GM11168 (cell line): ENCODE measurements around the gene BMP7.

Source experiments
- in situ Hi-C: fragments of 300-500 bp; cut with MboI; formaldehyde crosslinking; loops from one replicate; pipeline ENCODE4 v1.12.0; 2022; ENCODE audit warnings: low sequenced_read_pairs; ENCODE audit not compliant: unreplicated experiment

Gene BMP7

DNA sequence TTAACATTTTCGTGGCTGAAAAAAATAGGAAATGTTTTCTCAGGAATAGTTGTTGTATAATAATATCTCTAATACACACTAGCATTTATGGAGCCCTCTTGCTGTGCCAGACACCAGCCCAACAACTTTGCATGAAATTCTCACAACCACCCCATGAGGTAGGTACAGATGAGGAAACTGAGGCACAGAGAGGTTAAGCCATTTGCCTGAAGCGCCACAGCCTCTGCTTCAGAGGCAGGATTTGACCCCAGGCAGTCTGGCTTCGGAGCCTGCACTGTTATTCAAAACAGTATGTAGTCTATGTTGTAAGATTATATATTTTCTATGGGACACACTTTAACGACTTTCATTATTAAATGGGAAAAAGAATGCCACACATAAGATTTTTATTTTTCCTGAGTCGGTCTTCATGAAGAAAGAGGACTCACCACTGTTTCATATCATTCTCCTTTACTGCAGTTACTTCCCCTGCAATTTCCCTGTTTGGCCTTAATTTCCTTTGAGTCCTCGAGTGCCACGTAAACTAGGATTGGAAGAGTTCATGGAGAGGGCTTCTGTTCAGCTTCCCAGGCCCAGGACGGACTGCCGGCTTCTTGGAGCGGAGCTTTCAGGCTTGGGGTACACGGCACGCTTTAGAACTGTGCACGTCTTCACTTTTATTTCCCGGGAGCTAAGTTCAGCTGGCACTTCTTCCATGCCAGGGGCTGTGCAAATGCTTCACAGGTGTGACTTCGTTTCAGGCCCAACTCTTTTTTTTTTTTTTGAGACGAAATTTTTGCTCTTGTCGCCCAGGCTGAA lies 128.0 kb downstream of the BMP7 start:
- in situ Hi-C loops = no loop called here

DNA sequence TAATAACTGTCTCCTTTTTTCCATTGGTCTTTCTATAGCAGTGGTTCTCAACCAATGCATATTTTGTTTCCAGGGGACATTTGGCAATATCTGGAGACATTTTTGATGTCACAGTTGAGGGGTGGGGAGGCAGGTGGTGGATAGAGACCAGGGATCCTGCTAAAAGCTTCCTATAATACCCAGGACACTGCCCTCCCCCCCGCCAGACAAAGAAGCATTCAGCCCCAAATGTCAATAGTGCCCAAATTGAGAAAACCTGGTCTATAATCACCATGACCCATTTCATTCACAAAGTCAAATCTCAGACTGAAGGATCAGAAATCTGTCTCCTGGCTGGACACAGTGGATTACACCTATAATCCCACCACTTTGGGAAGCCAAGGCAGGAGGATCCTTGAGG lies 128.8 kb downstream of the BMP7 start:
- in situ Hi-C loops = no loop called here

DNA sequence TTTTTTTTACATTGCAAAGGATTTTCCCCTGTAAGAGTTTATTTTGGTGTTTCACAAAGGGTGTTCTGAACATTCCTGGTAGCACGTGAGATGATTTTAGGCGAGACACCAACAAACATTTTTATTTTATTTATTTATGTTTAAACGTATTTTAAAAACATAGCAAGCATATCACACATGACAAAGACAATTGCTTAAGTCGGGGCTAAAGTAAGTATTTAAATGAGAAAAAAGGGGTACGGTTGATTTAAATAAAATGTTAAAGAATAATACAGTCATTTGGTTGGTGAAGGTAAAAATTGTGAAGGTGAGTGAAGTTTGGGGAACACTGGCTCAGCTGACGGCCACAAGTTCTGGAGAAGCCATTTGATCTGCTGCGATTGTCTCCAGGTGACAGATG lies 129.7 kb downstream of the BMP7 start:
- in situ Hi-C loops = no loop called here

DNA sequence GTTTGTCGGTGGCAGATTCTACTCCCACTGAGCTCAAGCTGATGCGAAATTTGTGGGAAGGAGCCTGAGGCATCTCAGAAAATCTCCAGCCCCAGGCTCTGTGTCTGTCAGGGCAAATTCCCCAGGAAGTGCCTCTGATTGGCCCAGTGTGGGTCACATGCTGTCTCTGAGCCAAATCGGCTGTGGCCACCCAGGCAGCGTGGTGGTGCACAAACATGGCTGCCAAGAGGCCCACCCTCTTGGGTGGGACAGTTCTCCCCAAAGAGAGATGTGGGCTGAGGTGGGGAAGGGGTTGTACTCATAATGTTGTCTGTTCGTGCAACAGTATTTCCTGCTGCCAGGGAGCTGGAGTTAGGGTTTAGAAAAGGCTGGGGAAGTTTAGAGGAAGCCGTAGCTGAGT lies 130.6 kb downstream of the BMP7 start:
- in situ Hi-C loops = no loop called here

DNA sequence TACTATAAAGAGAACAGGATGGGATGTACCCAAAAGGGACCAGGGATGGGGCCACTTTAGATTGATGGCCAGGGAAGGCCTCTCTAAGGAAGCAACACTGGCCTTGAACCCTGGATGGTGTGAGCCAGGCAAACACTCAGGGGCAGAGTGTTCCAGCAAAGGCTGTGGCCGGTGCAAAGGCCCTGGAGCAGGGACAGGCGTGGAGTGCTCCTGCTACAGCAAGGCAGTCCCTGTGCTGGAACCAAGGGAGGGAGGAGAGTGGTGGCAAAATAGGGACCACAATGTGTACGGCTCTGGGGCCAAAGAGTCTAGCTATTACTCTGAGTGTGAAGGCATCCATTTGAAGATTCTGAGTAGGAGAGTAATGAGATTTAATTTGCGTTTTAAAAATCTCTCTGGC lies 131.6 kb downstream of the BMP7 start:
- in situ Hi-C loops = no loop called here

DNA sequence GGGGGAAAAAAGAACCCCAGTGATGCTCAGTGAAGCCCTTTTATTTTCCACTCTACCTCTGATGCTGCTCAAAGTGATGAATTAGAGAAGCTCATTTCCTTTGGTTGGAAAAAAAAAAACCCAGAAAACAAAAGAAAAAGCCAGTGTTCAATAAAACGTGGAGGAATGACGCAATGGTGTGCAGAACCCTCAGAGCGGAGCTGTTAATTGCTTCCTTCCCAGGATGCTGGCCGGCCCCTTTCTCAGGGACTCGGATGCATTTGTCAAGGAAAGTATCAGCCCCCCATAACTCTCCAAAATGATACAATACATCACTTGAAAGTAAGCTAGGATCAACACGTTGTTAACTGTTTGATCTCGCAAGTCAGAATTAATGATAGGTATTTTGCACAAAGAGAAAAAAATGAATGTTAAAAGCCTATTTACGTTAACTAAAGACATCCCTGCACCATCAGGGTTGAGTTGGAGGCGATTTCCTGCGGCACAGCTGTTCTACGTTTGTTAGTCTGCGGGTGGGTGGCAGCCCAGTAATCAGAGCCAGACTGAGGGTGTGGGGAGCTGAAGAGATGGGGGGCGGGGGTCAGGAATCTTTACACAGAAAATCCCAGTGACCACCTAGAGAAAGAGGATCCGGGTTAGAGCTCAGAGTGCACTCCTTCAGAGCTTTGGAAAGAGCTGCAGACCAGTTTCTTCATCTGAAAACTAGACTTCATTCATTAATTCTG lies 132.4 kb downstream of the BMP7 start:
- in situ Hi-C loops = no loop called here

DNA sequence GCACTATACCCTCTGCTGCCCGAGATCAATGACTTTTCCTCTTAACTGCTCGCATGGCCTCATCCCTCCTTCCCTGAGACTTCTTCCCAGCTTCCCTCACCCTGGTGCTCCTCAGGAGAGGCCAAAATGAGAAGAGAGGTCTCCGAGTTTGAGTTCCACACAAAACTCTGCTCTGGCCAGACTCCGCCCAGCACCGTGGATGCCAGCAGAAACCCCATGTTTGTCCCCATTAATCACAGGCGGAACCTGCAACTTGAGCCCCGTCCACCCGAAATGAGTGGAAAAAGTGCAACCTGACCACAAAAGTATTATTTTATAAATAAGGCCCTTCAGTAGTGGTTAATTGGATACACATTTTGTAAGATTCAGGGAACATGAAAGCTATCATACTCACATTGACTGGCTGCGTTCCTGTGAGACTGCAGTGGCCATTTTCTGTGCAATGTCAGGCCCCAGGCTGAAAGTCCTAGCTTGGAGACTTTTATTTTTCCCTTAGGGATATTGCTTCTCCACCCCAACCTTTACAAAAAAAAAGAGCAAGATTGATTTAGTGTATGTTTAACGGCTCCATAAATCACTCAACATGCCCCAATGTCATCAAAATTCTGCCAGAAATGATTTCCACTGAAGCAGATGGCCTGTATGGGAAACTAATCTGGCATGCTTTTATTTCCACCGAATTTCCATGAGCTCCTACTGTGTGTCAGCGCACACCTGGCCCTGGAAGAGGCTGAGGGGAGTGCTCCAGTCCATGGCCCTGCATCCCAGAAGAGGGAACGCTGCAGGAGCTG lies 134.6 kb downstream of the BMP7 start:
- in situ Hi-C loops = no loop called here

DNA sequence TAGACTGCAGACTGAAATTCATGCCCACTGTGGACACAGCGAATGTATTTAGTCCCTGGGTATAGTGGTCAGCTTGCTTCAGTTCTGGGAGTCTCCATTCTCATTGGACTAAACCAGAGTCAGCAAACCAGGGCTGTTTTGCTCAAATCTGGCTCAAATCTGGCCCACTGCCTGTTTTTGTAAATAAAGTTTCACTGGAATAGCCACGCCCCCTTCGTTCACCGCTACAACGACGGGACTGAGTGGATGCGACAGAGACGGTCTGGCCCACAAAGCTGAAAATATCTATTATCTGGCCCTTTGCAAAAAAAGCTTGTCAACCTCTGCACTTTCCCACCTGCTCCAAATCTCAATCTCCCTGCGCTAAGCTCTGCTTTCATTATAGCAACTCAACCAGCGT lies 135.4 kb downstream of the BMP7 start:
- in situ Hi-C loops = no loop called here

DNA sequence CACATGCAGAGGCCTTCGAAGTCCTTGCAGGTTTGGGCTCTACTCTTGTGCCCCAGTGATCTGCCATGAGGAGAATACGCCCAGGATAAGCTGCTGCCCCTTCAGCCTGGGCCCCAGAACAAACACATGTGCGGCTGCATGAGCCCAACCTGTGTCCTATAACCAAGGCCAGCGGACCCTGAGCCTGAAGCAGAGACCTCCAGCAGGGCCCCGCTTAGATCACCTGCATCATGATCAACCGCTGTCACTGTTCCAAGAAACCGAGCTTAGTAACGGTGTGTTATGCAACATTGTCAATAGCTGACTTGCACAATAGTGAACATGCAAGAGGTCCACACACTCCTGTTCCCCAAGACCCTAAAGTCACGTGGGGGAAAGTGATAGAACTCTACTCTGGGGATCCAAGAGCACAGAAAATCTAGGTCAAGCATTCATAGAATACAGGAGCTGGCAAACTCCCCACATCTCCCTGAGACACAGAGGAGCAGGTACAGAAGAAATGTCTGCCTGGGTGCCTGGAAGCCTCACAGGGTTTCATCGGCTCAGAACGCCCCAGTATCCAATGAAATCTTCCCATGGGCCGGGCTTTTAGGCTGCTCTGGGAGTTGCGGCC lies 136.2 kb downstream of the BMP7 start:
- in situ Hi-C loops = no loop called here

DNA sequence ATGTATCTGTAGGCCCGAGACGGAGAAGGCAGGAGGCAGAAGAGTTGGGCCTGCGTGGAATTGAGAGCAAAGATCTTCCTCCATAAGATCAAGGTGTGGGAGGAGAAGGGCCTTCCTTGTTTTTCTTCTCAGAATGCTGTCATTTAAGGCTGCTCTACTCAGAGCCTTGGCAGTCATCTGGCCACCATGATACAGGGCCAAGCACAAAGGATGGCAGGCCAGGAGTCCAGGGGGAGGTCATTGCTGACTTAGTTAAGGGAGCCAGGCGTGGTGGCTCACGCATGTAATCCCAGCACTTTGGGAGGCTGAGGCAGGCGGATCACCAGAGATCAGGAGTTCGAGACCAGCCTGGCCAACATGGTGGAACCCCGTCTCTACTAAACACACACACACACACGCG lies 137.1 kb downstream of the BMP7 start:
- in situ Hi-C loops = no loop called here

DNA sequence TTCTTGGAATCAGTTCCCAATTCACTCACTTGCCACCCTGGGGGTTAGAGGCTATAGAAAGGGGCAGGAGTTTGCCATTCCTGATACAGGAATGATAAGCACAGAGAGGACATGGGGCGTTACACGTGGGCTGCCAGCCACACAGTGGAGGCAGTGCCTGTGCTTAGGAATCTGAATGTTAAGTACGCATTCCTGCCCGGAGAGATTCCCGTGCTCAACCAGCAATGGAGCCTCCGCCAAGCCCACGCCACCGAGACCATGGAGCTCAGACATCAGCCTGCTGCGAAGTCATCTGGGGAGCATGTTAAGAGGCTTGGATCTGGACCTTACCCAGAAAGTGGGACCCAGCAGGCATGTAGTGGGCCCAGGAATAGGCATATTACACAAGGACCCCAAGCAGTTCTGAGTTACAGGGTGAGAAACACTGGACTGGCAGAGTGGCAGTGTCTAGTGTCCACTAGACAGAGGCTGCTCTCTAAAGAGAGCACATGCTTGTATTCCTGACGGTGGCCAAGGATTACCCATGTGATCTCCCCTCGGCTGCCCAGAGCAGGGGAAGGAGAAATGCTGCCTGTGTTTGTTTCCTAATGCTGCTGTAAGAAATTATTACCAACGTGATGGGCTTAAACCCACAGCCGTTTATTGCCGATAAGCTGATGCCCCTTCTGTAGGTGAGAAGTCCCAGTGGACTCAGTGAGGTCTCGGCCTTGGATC lies 138.2 kb downstream of the BMP7 start:
- in situ Hi-C loops = no loop called here

DNA sequence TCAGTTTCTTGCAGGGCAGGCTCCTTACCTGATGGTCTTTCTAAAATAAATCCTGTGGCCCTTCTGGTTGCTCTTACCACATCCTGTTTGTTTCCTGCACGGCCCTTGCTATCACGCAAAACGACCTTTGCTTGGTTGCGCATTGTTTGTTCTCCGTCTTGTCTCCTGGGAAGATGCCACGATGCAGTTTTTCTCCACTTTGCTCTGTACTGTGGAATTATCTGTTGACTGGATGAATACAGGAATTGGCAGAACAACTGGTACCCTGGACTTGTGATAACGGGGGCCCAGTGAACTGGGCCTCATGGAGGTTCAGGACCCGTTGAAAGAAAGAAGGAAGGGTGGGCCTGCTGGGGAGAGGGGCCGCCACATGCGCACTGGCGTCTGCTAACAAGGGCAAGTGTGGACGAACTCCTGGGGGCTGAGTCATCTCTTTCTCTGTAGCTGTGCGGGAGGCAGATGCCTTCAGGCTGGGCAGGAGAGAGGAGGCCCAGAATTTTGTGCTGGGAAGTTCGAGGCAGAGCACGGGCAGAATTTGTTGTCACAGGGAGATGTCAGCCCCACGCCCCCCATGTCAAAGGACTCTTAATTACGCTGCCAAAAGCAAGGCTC lies 139.9 kb downstream of the BMP7 start:
- in situ Hi-C loops = no loop called here

DNA sequence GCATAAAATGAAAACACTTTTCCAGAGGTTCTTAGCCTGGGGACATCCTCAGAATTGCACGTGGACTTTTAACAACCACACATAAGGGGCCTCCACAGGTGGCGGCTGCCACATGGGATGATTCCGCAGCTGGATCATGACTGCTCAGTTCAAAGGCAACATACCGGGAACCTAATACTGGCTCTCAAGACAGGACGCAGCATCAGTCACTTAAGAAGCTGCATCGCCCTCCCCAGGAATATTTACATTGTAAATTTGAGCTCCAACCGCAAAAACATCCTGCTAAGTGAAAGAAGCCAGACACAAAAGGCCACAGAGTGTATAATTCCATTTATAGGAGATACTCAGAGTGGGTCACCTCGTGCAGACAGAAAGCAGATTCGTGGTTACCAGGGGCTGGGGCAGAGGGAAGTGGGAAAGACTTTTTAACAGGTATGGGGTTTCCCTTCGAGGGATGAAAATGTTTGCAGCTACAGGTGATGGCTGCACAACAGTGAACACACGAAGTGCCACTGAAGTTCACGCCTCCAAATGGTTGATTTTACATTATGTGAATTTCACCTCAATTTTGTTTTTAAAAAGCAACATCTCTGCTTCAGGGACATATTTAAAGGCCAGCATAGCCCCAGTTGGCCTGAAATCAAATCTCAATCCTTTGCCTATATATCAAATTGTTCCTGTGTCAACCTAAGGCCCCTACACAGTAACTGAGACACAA lies 141.5 kb downstream of the BMP7 start:
- in situ Hi-C loops = no loop called here

DNA sequence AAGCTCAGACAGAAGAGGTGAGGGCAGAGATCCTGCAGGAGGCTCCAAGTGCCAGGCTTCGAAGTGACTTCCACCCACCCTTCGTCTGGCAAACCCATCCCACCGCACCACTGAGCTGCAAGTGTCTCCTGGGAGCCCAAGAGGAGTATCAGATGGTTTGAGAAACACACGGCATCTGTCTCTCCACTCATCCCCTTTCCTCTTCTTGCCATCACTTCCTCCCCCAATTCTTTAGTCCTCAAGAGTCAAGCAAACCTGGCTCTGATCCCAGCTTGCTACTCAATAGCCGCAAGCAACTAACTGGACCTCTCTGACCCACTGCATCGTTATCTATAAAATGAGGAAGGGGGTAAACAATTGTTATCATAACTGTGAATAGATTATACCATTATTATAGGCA lies 142.1 kb downstream of the BMP7 start:
- in situ Hi-C loops = no loop called here

DNA sequence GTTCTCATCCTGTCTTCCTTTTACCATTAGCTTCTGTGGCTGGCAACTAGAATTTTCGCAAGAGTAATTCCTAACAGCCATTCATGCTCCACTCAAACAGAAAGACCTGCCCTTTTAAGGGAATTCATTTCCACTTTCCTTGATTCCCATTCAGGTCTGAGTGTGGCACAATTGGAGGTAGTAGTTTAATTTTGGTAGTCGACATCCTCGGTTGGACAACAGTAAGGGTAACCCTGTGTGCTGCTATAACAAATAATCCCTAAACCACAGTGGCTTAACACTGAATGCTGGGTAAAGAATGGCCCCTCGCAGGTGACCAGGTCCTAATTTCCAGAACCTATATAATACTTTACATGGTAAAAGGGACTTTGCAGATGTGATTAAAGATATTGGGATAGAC lies 142.9 kb downstream of the BMP7 start:
- in situ Hi-C loops = no loop called here

DNA sequence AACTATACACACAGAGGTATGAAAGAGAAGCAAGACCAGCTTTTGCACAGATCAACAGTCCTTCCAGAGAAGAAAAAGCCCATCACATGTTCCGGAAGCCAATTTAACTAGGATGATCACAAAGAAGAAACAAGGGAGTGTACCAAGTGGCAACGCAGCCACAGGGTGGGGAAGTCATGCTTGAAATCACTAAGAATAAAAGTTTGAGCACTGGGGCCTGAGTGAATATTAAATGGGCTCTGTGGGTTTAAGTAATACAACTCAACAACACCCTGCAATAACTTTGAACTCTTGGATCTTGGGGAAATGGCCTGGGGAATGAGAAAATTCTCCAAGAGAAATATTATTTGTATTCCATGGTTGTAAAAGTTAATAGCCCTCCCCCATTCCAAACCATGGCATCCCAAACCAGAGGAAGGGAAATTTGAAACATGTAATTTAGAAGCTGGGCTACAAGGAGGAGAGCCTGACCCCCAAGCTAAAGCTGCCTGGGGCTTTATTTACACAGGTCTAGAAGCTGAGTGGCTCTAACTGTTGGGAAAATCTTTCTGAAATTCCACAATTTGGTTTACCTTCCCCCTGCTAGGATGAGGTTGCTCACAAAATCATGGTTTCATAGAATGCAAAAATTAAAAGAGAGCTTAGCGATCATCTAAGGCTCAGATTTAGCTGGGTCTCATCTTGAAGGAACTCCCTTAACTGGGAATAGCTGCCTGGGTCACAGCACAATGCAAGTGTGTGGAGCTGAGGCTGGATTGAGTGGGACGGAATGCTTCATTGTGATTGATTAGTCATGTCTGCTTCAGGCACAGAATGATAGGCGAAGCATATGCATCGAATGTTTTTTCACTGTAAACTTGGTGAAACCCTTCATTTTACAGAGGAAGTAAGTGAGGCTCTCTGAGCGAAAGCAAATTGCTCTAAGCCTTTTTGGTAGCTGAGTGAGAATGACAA lies 143.6 kb downstream of the BMP7 start:
- in situ Hi-C loops = no loop called here

DNA sequence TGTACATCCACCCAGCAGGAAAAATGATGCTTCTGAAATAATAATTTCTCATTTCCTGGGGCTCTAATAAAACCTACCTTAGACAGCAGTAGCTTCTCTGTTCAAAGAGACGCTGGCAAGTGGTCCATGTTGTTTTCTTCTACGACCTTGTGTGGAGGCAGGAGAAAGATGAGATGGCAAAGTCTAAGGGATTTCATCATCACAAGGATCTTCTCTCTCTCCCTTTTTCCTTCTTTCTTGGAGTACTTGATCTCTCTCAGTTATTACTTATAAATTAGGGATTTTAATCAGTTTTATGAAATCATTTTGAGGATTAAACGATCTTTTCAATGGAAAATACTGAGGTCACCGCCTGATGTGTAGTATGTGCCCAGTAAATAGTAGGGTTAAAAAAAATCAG lies 147.5 kb downstream of the BMP7 start:
- in situ Hi-C loops = no loop called here
